Retinal pigment epithelial cell (primary cell): ENCODE measurements around the gene TGFBRAP1.

Experiments used
- DNase-seq: peaks from one replicate; pipeline ENCODE4 v3.0.0-alpha.2; 2010; ENCODE audit warnings: low read depth
- H3K4me3 ChIP-seq: 2 replicates; pipeline ENCODE4 v1.5.1; 2011; ENCODE audit warnings: mild to moderate bottlenecking, low read length, control low read depth, moderate library complexity
- TF ChIP-seq, protein P1 (sequence below): conservative IDR thresholded peaks from 2 replicates; pipeline ENCODE4 v1.5.1; 2011; ENCODE audit warnings: low read depth, low read length, control low read depth, inconsistent platforms

Gene TGFBRAP1

DNA sequence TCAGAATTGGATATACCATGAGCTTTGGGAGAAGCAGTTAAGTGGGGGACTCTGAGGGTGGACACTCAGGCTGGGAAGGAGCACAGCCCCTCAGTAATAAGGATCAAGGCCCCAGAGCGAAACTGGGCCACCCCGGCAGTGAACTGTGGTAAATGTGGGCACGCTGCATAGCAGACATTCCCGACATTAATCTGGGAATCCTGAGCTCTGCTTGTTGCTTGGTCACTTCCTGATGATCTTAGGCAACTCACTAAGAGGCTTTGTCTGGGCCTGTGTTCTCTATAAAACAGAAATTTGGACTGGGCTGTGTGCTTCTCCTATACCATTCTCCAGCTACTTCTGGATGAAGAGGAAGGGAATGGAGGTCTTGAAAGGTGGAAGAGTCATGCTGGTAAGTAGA lies 4.8 kb downstream of the TGFBRAP1 start:
- peak; percentile 92 for DNase-seq
- H3K4me3 ChIP-seq, result no peak overlapping the region
- TF ChIP-seq, protein P1, sequence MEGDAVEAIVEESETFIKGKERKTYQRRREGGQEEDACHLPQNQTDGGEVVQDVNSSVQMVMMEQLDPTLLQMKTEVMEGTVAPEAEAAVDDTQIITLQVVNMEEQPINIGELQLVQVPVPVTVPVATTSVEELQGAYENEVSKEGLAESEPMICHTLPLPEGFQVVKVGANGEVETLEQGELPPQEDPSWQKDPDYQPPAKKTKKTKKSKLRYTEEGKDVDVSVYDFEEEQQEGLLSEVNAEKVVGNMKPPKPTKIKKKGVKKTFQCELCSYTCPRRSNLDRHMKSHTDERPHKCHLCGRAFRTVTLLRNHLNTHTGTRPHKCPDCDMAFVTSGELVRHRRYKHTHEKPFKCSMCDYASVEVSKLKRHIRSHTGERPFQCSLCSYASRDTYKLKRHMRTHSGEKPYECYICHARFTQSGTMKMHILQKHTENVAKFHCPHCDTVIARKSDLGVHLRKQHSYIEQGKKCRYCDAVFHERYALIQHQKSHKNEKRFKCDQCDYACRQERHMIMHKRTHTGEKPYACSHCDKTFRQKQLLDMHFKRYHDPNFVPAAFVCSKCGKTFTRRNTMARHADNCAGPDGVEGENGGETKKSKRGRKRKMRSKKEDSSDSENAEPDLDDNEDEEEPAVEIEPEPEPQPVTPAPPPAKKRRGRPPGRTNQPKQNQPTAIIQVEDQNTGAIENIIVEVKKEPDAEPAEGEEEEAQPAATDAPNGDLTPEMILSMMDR, result no peak

DNA sequence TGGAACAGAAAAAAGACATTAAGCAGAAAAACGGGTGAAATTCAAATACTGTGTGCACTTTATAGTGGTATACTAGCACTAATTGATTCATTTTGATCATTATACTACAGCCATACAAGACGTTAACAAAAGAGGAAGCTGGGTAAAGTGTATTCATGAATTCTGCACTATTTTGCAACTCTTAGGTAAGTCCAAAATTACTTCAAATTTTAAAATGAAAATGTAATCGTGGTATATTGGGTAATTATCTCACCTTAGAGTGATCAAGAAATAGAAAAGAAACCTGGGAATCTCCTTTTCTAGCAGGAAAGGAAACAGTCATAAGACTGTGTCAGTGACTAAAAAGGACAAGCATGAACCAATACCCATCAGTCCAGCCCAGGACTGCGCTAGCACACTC lies 5.4 kb downstream of the TGFBRAP1 start:
- TF ChIP-seq, protein P1, result no peak
- H3K4me3 ChIP-seq, result no peak overlapping the region
- no peak for DNase-seq

DNA sequence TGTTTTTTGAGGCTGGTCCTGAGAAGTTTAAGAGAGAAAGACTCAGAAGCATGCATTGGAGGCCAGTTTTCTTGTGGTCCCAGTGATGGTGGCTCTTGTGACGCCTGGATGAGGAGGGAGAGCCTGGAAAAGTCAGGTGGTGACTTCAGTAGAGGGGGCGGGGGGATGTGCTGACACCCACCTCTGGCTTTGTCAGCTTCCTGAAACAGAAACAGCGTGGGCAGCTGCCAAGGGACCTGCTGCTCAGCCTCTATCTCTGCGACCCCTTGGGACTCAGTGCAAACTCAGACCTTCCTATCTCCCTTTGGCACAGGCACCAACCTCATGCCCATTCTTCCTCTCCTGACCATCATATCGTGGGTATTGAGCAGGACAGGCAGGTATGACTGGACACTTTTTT lies 6.4 kb downstream of the TGFBRAP1 start:
- TF ChIP-seq, protein P1, result no peak
- no peak for DNase-seq

DNA sequence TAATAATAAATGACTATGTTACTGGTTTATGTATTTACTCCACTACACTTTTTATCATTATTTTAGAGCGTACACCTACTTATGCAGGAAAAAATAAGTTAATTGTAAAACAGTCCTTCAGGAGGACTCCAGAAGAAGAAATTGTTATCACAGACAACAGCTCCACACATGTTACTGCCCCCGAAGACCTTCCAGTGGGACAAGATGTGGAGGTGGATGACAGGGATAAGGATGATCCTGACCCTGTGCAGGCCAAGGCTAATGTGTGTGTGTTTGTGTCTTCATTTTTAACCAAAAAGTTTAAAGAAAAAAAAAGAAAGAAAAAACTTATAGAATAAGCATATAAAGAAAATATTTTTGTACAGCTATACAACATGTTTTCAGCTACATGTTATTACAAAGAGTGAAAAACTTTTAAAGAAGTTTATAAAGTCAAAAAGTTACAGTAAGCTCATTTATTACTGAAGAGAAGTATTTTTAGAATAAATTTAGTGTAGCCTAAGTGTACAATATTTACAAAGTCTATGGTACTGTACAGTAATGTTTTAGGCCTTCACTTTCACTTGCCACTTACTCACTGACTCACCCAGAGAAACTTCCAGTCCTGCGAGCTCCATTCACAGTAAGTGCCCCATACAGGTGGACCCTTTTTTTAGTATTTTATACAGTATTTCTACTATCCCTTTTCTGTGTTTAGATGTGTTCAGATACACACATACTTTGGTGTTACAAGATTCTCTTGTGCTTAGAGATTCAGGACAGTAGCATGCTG lies 7.5 kb downstream of the TGFBRAP1 start:
- no peak overlapping the region for H3K4me3 ChIP-seq
- TF ChIP-seq, protein P1, result no peak
- no peak for DNase-seq

More for the DNA sequence above, 6.4 kb downstream of the TGFBRAP1 start:
- no peak overlapping the region for H3K4me3 ChIP-seq

DNA sequence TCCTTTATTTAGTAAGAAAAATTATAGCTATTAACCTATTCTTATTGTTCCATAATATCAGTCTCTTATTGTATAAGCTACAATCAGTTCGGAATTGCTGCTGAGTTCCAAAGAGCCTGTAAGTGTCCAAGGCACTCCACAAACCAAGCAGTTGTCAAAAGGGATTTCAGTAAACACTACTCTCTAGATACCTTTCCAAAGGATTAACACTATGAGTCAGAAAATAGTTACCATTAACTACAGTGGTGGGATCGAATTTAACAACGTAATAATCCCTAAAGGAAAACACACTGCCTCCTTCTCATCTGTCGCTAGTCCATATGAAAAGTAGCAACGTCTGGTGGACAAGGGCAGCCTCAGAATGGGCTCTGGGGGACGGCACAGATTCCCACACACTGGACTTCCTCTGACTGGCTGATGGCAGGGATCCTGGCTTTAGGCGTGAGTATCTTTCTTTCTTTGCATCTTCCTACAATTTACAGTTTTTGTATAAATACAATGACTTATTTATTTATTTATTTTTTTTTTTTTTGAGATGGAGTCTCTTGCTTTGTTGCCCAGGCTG lies 8.8 kb downstream of the TGFBRAP1 start:
- peak overlapping the region; percentile 9 for H3K4me3 ChIP-seq
- TF ChIP-seq, protein P1, result no peak
- DNase-seq, result peak; percentile 91

DNA sequence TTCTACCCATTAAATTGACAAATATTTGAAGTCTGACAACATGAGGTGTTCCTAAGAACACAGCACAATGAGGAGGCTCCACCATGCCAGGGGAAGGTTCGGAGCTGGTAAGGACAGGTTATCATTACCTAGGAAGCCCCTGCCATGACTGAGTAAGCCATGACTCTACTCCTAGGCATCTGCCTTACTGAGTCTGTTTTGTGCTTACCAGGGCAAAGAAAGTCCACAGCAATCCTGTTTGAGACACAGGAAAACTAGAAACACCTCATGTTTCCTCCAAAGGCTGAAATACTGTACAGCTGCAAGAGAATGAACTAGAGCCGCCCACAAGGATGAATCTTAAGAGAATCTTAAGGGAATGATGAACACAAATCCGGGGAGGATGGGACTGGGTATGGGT lies 11.6 kb downstream of the TGFBRAP1 start:
- no peak for DNase-seq
- TF ChIP-seq, protein P1, result no peak
- H3K4me3 ChIP-seq, result no peak overlapping the region

- H3K4me3 ChIP-seq, result no peak overlapping the region
- TF ChIP-seq, protein P1, result no peak
- no peak for DNase-seq
Observed at GRCh38 chr2:105315314-105315713, 14.2 kb downstream of the TGFBRAP1 start.
